Activated B cell treated with CpG ODN at 0.5 μM for 24 hours (primary cell): ENCODE data around the gene NRK. TPM values are rescaled to one million over a fixed set of nuclear protein-coding genes. Genes with fewer than 3 reads are reported as not detected.
"Not testable (repeated sequence)": the region's sequence is repeated elsewhere in the genome, so short reads cannot be mapped to it uniquely, and the experiment has no call there.

Experiments
- ATAC-seq: fragments of 200-7000 bp; cut with Tn5 transposase; one replicate; pipeline ENCODE4 v1.10.0; 2021; ENCODE audit warnings: low read depth, mild to moderate bottlenecking, moderate library complexity
- CTCF ChIA-PET: fragments of 350-600 bp; sonication (Branson Sonifier 250); formaldehyde crosslinking; loops from one replicate; lab custom pipeline; 2021; ENCODE audit warnings: antibody characterized with exemption; lab: Charles Lee
- POLR2A ChIA-PET: fragments of 350-600 bp; sonication (Branson Sonifier 250); formaldehyde crosslinking; loops from one replicate; lab custom pipeline; 2021; ENCODE audit warnings: antibody characterized with exemption; lab: Charles Lee
- DNase-seq: peaks from one replicate; pipeline ENCODE4 v3.0.0; 2022
- H3K27ac Mint-ChIP-seq: one replicate; pipeline ENCODE4 v1.8.0; 2020; ENCODE audit warnings: mixed read lengths
- H3K27me3 Mint-ChIP-seq: one replicate; pipeline ENCODE4 v1.8.0; 2021; ENCODE audit warnings: mixed read lengths
- H3K36me3 Mint-ChIP-seq: one replicate; pipeline ENCODE4 v1.8.0; 2021; ENCODE audit warnings: low read depth, mixed read lengths
- H3K4me1 Mint-ChIP-seq: one replicate; pipeline ENCODE4 v1.8.0; 2021; ENCODE audit warnings: mixed read lengths
- H3K4me3 Mint-ChIP-seq: one replicate; pipeline ENCODE4 v1.8.0; 2020; ENCODE audit warnings: mild to moderate bottlenecking, mixed read lengths
- H3K9me3 Mint-ChIP-seq: one replicate; pipeline ENCODE4 v1.8.0; 2020; ENCODE audit warnings: mixed read lengths
- intact Hi-C: fragments of 100-400 bp; cut with micrococcal nuclease; formaldehyde crosslinking; loops from one replicate; pipeline ENCODE4 v1.15.1; 2024
- total RNA-seq: library from RNA; stranded (reverse); gene quantifications from 2 replicates; pipeline ENCODE4 v1.2.3, GENCODE V29; 2022
- TF ChIP-seq, protein P1 (sequence below): fragments of 200-600 bp; IDR thresholded peaks from one replicate; pipeline ENCODE4 v1.8.0; 2022; ENCODE audit warnings: antibody characterized with exemption, mild to moderate bottlenecking

NRK gene
- total RNA-seq, 1 donor from 2014 or later = not detected

DNA sequence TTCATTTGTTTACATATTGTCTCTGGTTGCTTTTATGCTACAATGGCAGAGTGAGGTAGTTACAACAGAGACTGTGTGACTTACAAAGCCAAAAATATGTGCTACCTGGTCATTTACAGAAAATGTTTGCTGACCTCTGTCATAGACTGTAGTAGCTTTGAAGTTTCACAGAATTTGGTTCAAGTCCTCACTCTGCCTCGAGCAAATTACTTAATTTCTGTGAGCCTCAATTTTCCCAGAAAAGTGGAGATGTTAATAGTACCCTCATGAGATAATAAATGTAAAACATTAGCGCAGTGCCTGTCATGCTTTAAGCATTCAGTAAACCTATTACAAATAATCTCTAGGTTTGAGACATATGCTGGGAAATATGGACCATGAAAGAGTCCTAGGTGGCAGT lies 18.4 kb upstream of the NRK start:
- H3K4me1 Mint-ChIP-seq = no peaks in the 10 kb centered on the region
- intact Hi-C loops = no loop called here
- CTCF ChIA-PET = no interaction called here

DNA sequence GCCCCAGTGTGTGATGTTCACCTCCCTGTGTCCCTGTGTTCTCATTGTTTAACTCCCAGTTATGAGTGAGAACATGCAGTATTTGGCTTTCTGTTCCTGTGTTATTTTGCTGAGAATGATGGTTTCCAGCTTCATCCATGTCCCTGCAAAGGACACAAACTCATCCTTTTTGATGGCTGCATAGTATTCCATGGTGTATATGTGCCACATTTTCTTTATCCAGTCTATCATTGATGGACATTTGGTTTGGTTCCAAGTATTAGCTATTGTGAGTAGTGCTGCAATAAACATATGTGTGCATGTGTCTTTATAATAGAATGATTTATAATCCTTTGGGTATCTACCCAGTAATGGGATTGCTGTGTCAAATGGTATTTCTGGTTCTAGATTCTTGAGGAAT lies 16.7 kb upstream of the NRK start:
- POLR2A ChIA-PET, ATAC-seq, H3K36me3 Mint-ChIP-seq, H3K4me3 Mint-ChIP-seq, H3K27me3 Mint-ChIP-seq, CTCF ChIA-PET, intact Hi-C loops, DNase-seq, H3K9me3 Mint-ChIP-seq, H3K4me1 Mint-ChIP-seq, H3K27ac Mint-ChIP-seq: not testable (repeated sequence)

More for the DNA sequence above, 18.4 kb upstream of the NRK start:
- no peaks in the 10 kb centered on the region for H3K27me3 Mint-ChIP-seq
- no peak overlapping the region for H3K4me3 Mint-ChIP-seq
- no peak overlapping the region for H3K27ac Mint-ChIP-seq
- peaks cover 3% of the 10 kb centered on the region for H3K9me3 Mint-ChIP-seq
- TF ChIP-seq, protein P1, sequence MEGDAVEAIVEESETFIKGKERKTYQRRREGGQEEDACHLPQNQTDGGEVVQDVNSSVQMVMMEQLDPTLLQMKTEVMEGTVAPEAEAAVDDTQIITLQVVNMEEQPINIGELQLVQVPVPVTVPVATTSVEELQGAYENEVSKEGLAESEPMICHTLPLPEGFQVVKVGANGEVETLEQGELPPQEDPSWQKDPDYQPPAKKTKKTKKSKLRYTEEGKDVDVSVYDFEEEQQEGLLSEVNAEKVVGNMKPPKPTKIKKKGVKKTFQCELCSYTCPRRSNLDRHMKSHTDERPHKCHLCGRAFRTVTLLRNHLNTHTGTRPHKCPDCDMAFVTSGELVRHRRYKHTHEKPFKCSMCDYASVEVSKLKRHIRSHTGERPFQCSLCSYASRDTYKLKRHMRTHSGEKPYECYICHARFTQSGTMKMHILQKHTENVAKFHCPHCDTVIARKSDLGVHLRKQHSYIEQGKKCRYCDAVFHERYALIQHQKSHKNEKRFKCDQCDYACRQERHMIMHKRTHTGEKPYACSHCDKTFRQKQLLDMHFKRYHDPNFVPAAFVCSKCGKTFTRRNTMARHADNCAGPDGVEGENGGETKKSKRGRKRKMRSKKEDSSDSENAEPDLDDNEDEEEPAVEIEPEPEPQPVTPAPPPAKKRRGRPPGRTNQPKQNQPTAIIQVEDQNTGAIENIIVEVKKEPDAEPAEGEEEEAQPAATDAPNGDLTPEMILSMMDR = no peak
- POLR2A ChIA-PET = no interaction called here
- DNase-seq = no peak
- no peaks in the 10 kb centered on the region for H3K36me3 Mint-ChIP-seq
- ATAC-seq = no peak

DNA sequence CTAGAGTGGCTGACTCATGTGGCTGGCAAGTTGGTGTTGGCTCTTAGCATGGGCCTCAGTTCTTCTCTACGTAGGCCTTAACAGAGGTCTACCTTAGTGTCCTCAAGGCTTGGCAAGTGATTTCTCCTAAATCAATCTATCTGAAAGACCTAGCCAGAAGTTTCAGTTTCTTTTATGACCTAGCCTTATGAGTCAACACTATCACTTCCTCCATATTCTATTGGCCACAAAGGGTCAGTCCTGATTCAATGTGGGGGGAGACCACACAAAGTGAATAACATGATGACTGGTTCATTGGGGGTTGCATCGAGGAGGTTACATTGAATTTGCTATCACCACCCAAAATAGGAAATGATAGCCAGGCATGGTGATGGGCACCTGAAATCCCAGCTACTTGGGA lies 5.8 kb upstream of the NRK start:
- Mint-ChIP-seq H3K27ac (no peak overlapping the region), H3K9me3 (no peaks in the 10 kb centered on the region), H3K4me3 (no peak overlapping the region), H3K27me3 (no peaks in the 10 kb centered on the region), H3K4me1 (no peaks in the 10 kb centered on the region), H3K36me3 (no peaks in the 10 kb centered on the region)
- ATAC-seq (no peak), DNase-seq (no peak)
- intact Hi-C loops = no loop called here
- ChIA-PET POLR2A (no interaction called here), CTCF (no interaction called here)
- TF ChIP-seq, protein P1 = no peak

DNA sequence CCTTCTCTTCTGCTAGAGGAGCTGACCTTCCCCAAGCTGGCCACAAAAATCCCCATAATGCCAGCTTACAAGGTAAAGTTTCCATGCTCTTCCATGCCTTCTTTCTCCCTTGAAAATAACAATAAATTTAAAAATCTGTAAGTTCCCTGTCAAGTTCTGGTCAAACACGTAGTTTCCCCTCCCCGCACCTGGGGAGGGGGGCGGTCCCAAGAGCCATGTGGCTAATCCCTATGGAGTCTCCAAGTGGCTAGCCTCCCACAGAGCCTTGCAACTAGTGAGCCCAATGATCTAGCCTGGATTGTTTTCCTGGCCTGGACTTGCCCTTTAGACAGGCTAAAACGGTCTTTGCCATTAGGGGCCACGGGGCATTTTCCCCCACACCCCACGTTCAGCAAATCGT lies 2.1 kb upstream of the NRK start:
- ChIA-PET POLR2A (no interaction called here), CTCF (no interaction called here)
- no peak for ATAC-seq

DNA sequence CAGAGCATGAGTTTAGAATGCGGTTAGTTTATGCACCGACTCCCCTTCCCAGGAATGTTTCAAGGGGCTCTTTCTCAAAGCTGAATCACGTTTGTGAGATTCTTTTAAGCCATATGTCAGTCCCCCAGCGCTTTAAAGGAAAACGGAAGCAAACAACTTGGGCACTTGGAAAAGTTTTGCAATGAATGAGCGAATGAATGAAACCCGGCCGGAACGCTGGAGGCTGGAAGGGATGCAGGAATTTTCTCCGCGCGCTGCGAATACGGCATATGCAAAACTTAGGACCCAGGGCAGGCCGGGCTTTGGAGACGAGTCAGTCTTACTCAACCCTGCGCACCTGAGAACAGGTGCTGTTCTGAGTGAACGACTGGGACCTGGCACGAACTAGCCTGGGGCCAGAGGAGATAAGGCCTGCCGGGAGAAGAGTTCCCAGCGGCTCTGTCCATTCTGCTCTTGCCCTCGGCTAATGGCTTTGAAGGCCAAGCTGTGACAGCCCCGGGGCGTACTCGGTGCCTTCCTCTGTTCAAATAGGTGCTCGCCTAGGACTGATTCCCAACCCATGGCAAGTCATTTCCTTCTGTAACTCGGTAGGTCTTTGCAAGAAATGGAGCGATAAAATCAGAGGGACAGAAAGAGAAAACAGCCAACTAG lies 743 bp upstream of the NRK start:
- H3K9me3 Mint-ChIP-seq = no peaks in the 10 kb centered on the region
- DNase-seq = no peak
- CTCF ChIA-PET = no interaction called here
- no peaks in the 10 kb centered on the region for H3K4me1 Mint-ChIP-seq
- POLR2A ChIA-PET = no interaction called here
- H3K27ac Mint-ChIP-seq = no peak overlapping the region
- H3K36me3 Mint-ChIP-seq = no peaks in the 10 kb centered on the region
- no peak overlapping the region for H3K4me3 Mint-ChIP-seq
- TF ChIP-seq, protein P1 = no peak
- ATAC-seq = no peak
- intact Hi-C loops = no loop called here
- H3K27me3 Mint-ChIP-seq = no peaks in the 10 kb centered on the region

More for the DNA sequence above, 2.1 kb upstream of the NRK start:
- TF ChIP-seq, protein P1 = no peak
- intact Hi-C loops = no loop called here
- no peaks in the 10 kb centered on the region for H3K9me3 Mint-ChIP-seq
- no peak overlapping the region for H3K27ac Mint-ChIP-seq
- no peaks in the 10 kb centered on the region for H3K36me3 Mint-ChIP-seq
- no peak for DNase-seq
- no peaks in the 10 kb centered on the region for H3K4me1 Mint-ChIP-seq
- H3K27me3 Mint-ChIP-seq = no peaks in the 10 kb centered on the region
- no peak overlapping the region for H3K4me3 Mint-ChIP-seq

DNA sequence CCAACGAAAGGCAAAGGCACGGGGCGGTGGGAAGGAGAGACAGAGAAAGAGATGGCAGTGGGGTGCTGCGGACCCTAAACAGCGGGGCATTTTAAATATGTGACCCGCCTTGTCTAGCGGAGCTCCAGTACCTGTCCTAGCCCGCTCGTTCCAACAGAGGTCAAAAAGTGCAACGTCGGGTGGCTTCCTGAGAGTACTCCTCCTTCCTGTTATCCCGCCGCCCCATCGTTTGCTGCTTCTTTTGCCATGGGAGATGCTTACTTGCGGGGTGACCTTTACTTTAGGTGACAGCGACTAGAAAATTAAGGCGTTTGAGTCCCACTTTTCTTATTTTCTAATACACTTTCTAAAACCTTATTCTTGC lies 735 bp downstream of the NRK start:
- Mint-ChIP-seq H3K9me3 (no peaks in the 10 kb centered on the region), H3K4me3 (no peak overlapping the region), H3K27ac (no peak overlapping the region), H3K36me3 (no peaks in the 10 kb centered on the region), H3K27me3 (no peaks in the 10 kb centered on the region), H3K4me1 (no peaks in the 10 kb centered on the region)
- ChIA-PET POLR2A (no interaction called here), CTCF (no interaction called here)
- intact Hi-C loops = no loop called here
- ATAC-seq (no peak), DNase-seq (no peak)
- TF ChIP-seq, protein P1 = no peak
